ENCODE data around the gene HBB. TPM values are rescaled to one million over a fixed set of nuclear protein-coding genes. Genes with fewer than 3 reads are reported as not detected.

HBB gene
- total RNA-seq, 4 donors from 2014 or later = 49.8 to 2,778 (median 273) TPM

DNA sequence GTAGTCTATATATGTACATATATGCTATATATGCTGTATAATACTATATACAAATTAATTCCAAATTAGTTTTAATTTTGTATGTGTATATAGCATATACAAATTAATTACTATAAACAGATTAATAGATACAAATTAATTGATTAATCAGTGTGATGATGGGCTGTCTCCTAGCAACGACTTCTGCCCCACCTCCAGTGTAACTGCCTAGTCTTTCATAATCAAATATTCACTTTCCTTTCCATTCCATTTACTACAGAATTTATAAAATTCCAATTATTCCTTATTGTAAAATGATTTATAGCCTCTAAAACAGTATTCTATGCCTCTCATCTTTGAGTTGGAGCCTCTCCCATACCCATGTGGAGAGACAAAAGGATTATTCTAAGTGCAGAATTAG, 6.4 kb upstream of the HBB start:
- DNase-seq = no peak
- TF ChIP-seq, protein P1, sequence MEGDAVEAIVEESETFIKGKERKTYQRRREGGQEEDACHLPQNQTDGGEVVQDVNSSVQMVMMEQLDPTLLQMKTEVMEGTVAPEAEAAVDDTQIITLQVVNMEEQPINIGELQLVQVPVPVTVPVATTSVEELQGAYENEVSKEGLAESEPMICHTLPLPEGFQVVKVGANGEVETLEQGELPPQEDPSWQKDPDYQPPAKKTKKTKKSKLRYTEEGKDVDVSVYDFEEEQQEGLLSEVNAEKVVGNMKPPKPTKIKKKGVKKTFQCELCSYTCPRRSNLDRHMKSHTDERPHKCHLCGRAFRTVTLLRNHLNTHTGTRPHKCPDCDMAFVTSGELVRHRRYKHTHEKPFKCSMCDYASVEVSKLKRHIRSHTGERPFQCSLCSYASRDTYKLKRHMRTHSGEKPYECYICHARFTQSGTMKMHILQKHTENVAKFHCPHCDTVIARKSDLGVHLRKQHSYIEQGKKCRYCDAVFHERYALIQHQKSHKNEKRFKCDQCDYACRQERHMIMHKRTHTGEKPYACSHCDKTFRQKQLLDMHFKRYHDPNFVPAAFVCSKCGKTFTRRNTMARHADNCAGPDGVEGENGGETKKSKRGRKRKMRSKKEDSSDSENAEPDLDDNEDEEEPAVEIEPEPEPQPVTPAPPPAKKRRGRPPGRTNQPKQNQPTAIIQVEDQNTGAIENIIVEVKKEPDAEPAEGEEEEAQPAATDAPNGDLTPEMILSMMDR (IDR thresholded peaks at IDR 0.05) = no peak
- TF ChIP-seq POLR2A (IDR thresholded peaks at IDR 0.05) = no peak
- Histone ChIP-seq H3K4me3 (no peak overlapping the region), H3K36me3 (no peaks in the 10 kb centered on the region), H3K27ac (no peak overlapping the region), H3K27me3 (no peaks in the 10 kb centered on the region), H3K4me1 (no peaks in the 10 kb centered on the region), H3K9me3 (no peaks in the 10 kb centered on the region)
- intact Hi-C loops (cut with DNase I; ENCODE audit: low total_unique reads) = no loop called here

DNA sequence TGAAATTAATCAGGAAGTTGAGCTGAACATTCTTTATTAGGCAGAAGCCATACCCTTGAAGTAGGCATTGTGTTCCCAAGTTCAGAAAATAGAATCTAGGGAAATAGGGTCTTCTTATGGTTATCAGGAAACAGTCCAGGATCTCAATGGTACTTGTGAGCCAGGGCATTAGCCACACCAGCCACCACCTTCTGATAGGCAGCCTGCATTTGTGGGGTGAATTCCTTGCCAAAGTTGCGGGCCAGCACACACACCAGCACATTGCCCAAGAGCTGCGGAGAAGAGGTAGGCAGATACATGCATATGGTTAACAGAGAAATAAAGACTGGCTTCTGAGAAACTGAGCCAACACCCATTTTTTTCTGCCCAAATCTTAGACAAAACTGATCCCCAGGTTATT, 6.0 kb upstream of the HBB start:
- Histone ChIP-seq H3K27ac (no peak overlapping the region), H3K9me3 (no peaks in the 10 kb centered on the region), H3K36me3 (no peaks in the 10 kb centered on the region), H3K27me3 (peaks cover 0 to 2% of the 10 kb centered on the region in 2 donors), H3K4me1 (no peaks in the 10 kb centered on the region), H3K4me3 (no peak overlapping the region)
- intact Hi-C loops (cut with DNase I; ENCODE audit: low total_unique reads) = no loop called here
- DNase-seq = no peak
- TF ChIP-seq, protein P1 (IDR thresholded peaks at IDR 0.05) = no peak
- no peak for TF ChIP-seq POLR2A (IDR thresholded peaks at IDR 0.05)

DNA sequence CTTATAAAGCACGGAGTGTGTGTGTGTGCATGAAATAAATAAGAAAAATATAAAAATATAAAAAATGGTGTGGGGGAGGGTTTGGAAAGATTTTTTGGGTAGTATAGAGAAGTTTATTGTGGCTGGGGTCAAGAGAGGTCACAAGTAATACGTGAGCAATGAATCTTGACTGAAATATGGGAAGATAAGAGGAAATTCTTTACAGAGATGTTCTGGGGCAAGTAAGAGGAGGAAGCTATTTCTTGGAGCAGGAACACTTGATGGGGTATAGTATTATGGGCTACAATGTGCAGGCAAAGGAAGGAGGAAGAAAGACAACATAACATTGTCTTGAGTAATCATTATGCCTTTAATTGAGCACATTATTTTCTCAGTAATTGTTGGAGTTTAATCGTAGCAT, 5.3 kb upstream of the HBB start:
- intact Hi-C loops (cut with DNase I; ENCODE audit: low total_unique reads) = no loop called here
- H3K4me1 ChIP-seq = no peaks in the 10 kb centered on the region
- no peaks in the 10 kb centered on the region for H3K9me3 ChIP-seq
- no peak for DNase-seq
- H3K27me3 ChIP-seq = peaks cover 0 to 2% of the 10 kb centered on the region in 2 donors
- no peak overlapping the region for H3K4me3 ChIP-seq
- no peak for TF ChIP-seq POLR2A (IDR thresholded peaks at IDR 0.05)
- TF ChIP-seq, protein P1 (IDR thresholded peaks at IDR 0.05) = no peak
- H3K27ac ChIP-seq = no peak overlapping the region
- H3K36me3 ChIP-seq = no peaks in the 10 kb centered on the region

DNA sequence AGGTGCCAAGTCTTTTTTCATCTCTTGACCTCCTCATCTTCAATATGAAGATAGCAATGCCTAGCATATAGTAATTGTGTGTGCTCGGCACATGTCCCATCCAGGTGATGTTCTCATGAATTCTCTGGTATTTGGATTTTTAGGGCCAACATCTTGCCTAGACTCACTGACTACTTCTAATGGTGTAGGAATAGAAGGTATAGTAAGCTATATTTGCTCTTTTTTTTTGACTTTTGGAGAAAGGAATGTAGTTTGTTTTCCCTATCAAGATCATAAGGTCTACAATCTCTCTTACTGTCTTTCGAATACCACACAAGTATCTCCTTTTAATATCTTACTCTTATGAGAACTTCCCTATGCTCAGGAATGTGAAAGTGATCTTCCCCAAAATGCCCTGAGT, 4.2 kb upstream of the HBB start:
- TF ChIP-seq POLR2A (IDR thresholded peaks at IDR 0.05) = no peak
- TF ChIP-seq, protein P1 (IDR thresholded peaks at IDR 0.05) = no peak
- Histone ChIP-seq H3K27me3 (peaks cover 0 to 2% of the 10 kb centered on the region in 2 donors), H3K36me3 (no peaks in the 10 kb centered on the region), H3K4me1 (no peaks in the 10 kb centered on the region), H3K9me3 (no peaks in the 10 kb centered on the region), H3K4me3 (no peak overlapping the region), H3K27ac (no peak overlapping the region)
- intact Hi-C loops (cut with DNase I; ENCODE audit: low total_unique reads) = no loop called here
- DNase-seq = no peak

DNA sequence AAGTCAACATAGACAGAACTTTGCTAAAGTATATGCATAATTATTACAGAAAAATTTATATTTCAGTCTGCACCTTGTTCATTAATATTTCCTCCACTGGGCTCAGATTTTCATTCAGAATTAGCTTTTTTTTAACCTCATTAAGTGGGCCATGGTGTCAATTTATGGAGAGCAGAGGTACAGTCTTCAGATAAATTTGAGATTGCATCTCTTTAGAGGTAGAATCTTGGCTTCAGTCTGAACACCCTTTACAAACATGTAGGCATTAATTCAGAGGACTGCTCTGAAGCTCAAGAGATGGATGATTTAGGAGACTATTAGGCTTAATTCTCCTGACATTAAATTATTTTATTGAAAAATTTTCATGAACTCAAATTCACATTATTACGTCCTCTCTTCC, 3.4 kb upstream of the HBB start:
- no peak for DNase-seq

More for the DNA sequence above, 3.4 kb upstream of the HBB start:
- Histone ChIP-seq H3K4me1 (no peaks in the 10 kb centered on the region), H3K27me3 (peaks cover 0 to 2% of the 10 kb centered on the region in 2 donors), H3K36me3 (no peaks in the 10 kb centered on the region), H3K4me3 (no peak overlapping the region), H3K27ac (no peak overlapping the region), H3K9me3 (no peaks in the 10 kb centered on the region)
- TF ChIP-seq, protein P1 (IDR thresholded peaks at IDR 0.05) = no peak
- TF ChIP-seq POLR2A (IDR thresholded peaks at IDR 0.05) = no peak
- intact Hi-C loops (cut with DNase I; ENCODE audit: low total_unique reads) = no loop called here

Measured in uterus (tissue), 4 donors.